ENCODE results near the gene THG1L.
"Not testable (repeated sequence)": the region's sequence is repeated elsewhere in the genome, so short reads cannot be mapped to it uniquely, and the experiment has no call there.

The THG1L gene

DNA sequence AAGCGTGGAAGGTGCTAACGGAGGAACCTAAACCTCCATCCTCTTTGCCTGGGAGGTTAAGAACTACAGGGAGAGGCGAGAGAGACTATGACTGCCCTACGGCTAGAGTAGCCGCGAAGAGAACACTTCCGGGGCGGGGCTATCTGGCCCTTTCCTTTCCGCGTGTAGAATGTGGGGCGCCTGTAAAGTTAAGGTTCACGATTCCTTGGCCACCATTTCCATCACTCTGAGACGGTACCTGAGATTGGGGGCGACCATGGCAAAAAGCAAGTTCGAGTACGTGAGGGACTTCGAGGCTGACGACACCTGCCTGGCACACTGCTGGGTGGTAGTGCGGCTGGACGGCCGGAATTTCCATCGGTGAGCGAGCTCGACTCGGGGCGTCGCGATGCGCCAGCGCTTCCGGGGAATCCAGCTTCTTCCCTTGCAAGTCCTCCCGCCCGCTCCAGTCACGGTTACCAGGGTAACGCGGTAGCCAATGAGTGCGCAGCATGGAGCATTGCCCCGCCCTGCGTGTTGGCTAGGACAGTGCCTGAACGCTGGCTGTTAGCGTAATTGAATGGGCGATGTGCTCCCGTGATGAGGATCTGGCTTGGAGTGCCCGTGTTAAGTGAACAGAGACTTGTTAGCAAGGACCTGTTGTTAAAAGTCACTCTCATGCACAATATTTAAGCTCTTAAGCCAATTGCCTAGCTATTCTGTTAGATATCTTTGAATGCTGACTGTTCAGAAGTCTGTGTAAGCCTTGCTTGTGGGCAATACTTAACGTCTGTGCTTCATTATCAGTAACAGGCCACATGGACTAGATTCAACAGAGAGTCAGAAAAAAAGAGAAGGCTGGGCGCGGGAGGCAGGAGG is at the start of gene THG1L:
THG1L (plus strand) TSS at position 149 of the 858 bp plus-strand sequence; CDS start at position 170, 21 bp downstream.
- peak; percentile 99 for DNase-seq (ENCODE audit: low spot score)

DNA sequence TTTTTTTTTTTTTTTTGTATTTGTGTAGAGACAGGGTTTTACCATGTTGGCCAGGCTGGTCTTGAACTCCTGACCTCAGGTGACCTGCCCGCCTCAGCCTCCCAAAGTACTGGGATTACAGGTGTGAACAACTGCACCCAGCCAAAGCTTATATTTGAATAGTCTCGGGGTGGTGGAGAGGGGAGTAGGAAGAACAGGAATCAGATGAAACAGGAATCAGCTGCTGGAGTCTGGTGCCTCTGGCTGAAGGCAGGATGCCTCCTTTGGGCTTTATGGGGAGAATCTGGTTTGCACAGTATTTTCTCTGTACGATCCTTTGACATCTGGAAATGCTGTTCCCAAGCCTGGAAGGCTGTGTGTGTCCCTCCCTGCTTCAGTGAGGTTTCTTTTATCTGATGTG is 49.0 kb upstream of the THG1L start:
- no peak for DNase-seq (ENCODE audit: low spot score)

DNA sequence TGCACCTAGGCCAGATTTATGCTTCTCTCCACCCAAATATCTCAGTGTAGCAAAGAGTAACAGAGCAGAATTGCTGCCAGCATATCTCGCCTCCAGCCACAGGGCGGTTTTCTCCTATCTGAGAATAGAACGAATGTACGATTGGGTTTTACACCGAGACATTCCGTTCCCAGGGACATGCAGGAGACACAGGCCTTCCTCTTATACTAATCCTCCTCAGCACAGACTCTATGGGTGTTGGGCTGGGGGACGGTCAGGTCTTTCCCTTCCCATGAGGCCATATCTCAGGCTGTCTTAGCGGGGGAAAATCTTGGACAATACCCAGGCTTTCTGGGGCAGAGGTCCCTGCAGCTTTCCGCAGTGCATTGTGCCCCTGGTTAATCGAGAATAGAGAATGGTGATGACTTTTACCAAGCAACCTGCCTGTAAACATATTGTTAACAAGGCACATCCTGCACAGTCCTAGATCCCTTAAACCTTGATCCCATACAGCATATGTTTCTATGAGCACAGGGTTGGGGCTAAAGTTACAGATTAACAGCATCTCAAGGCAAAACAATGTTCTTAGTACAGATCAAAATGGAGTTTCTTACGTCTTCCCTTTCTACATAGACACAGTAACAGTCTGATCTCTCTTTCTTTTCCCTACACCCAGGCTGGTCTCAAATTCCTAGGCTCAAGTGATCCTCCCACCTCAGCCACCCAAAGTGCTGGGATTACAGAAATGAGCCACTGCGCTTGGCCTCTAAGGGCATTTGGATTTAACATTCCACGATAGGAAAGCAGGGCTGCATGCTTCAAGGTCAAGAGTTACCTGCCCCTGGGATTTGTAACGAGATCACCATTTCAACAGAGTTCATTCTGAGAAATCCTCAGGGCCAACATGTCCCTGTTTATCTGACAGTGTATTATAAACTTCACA is 44.7 kb upstream of the THG1L start:
- DNase-seq (ENCODE audit: low spot score), result not testable (repeated sequence)

DNA sequence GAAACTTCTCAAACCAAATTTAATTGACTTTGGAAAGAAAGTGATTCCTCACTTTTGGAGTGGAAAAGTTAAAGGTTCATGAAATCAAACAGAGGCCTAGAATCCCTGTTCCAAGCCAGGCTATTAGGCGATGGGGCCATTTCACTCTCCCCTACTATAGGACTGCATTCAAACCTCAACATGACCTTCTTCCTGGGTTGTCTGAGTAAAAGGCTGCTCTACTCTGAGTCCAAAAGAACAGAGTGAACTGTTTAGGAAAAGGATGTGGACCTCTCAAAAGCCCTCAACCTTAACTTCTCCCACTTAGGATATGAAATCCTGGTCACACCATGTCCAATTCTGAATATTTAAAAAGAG is 44.0 kb upstream of the THG1L start:
- DNase-seq (ENCODE audit: low spot score), result no peak

DNA sequence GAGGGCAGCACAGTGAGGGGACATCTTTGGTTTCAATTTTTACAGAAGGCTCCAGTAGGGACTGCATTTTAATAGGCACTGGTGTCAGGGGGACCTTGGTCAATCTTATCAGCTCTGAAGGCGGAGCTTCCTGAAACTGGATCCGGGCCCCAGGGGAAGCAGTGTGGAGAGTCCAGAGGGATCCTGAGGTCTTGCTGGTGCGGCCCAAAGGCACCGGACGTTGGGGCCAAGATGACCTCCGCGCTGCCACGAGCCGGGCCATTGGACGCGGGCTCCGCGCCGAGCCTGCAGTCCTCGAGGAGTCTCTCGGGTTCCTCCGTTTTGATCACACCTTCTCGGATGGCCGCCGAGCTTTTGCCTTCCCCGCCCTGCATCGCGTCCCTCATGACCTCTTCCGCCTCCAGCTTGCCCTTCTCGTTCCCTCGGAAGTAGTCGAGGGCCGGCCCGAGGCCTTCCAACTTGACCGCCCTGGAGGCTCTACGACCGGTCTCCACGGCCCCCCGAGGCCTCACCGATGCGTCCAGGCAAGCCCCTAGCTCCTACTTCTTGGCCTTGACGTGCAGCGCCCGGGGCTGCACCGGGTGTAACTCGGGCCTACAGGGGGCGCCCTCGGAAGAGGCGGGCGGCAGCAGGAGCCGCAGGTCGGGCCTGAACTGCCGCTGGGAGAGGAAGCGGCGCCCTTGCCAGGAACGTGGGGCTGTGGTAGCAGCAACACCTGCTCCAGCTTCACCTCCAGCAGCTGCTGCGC is 41.1 kb upstream of the THG1L start:
- peak; percentile 25 for DNase-seq (ENCODE audit: low spot score)

DNA sequence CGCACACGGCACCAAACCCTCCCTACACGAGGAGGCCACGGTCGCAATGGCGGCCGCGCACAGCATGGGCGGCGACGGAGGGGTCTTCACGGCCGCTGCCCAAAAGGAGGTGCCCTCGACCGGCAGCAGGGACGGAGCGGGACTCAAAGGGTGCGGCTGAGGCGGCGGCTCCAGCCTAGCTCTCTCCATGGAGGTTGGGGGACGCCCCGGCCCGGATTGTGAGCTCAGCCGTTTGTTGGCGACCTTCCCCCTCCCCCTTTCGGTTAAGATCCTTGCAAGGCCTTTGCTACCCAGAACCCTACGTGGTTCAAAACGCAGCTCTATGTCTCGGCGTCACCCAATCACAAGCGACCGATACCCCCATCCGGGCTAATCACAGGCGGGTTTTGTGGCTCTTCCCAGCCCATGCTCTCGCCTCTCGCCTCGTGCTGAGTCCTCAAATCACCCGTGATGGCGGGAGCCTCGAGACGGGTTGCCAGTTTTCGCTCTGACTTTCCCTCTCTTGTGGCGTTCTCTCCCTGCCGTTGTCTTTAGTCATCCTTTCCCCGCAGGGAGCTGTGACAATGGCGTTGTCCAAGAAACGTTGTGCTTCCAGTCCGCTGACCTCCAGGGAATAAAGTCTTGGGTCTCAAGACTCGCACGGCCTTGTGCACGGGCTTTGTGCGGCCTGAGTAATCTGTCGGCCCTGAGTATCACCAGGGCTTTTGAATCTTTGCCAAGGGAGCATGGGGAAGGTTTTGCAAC is 40.4 kb upstream of the THG1L start:
- DNase-seq (ENCODE audit: low spot score), result no peak

DNA sequence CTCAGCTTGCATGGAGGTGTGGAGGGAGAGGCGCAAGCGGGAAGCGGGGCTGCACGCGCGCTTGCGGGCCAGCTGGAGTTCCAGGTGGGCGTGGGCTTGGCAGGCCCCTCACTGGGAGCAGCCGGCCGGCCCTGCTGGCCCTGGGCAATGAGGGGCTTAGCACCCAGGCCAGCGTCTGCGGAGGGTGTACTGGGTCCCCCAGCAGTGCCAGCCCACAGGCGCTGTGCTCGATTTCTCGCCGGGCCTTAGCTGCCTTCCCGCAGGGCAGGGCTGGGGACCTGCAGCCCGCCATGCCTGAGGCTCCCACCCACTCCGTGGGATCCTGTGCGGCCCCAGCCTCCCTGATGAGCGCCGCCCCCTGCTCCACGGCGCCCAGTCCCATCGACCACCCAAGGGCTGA is 37.4 kb upstream of the THG1L start:
- DNase-seq (ENCODE audit: low spot score), result not testable (repeated sequence)

DNA sequence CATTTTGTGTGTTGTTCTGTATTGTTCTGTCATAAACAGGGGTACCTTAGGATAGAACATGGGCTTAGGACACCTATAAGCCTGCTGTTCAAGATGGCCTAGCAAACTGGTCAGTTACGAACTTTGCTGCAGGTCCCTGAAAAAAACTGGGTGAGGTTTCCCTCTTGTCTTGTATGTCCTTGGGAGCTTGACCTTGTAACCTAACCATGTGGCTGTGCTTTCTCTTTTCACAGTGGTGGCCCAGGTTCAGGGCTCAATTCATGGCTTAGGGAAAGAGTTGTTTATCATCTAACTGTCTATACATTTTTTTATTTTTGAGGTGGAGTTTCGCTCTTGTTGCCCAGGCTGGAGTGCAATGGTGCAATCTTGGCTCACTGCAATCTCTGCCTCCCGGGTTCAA is 35.1 kb upstream of the THG1L start:
- DNase-seq (ENCODE audit: low spot score), result not testable (repeated sequence)

DNA sequence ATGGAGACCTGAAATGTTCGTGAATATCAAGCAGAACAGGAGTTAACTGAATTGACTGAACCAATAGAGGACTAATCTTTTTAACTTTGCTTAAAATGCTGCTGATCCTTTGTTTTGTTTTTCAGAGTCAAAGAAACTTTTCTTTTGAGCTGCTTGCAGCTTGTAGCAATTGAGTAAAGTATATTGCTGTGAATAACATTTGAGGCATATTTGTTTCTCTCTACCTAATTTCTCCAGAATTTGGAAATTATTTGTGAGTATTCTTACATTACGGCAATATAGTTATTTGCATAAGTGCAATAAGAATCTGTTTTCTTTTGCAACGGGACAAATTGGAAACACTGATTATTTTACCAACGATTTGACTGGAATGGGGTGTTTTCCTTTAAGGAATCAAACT is 32.5 kb upstream of the THG1L start:
- DNase-seq (ENCODE audit: low spot score), result not testable (repeated sequence)

DNA sequence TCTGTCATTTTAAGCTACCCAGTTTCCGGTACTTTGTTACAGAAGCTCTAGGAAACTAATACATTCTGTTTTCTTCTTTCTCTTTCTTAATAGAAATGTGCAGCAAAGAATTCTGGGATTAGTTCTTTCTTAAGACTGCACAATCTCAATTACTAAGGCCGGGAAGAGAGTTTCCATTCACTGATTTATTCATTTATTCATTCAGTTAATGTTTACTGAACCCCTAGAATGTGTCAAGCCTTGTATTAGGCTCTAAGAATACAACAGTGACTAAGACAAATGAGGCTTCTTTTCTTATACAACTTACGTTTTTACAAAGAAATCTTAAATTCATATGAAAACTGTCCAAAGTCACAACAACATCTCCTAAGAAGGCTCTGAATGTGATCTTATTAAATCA is 27.5 kb upstream of the THG1L start:
- no peak for DNase-seq (ENCODE audit: low spot score)

DNA sequence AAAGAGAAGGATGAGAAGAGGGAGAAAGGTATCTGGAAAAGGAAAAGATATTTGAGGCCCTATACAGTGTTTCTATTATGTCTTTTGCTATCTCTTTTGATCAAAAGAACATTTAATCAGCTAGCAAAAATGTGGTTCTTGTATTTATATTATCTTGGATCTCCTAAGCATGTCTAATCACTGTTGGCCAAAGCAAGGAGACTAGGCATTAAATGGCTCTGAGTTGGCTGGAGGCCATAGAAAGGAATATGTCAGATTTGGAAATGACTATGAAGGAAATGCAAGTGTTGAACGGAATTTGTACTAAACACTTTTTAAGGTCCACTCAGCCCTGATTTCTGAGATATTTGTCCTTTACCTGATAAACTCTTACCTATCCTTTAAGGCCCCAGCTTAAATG is 22.4 kb upstream of the THG1L start:
- no peak for DNase-seq (ENCODE audit: low spot score)

DNA sequence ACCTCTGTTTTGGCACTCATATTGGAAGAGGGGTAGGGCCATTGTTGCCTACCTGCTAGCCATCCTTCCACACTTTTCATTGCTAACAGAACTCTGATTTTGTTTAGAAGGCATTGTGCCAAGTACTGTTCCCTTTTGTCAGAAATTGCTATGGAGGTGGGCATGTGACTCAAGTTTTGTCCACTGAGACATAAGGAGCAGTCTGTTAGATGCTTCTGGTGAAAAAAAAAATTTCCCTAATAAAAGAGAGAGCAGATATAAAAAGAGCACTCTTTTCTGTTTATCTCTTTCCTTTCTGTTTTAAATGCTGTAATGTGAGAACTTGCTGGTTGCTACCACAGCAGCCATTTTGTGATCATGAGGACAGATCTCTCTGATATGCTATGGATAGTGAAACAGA is 21.9 kb upstream of the THG1L start:
- no peak for DNase-seq (ENCODE audit: low spot score)

DNA sequence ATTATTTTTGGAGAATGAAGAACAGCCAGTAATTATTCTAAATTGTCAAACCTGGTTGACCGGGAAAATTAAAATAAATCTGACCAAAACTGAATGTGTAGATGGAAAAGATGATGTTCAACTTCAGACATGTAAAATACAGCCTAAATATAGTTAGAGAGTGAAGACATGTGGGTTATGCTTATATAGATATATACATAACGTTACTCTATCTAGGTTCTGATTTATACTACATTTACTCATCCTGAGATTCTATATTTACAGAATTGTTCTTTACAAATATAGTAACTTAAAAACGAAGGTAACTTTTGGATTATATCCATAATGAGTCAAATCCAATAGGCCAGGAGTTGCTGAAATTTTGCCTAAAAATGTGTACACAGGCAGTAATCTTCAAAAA is 20.8 kb upstream of the THG1L start:
- DNase-seq (ENCODE audit: low spot score), result no peak

DNA sequence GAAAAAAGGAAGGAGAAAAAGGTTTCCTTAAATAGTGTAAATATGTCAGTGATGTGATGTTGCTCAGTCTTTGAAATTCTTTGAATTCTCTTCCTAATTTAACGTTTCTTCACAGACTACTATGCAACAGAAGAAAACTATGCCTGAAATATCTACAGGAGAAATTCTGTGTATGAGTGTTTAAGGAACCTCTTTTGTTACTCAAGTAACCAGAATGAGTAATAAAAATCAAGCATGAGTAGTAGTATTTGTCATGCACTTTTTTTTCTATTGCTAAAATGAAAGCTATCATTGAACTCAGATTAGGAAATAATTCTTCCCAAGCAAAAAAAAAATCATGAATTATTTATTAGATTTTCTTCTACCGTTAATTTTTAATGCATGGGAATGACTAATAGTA is 20.3 kb upstream of the THG1L start:
- peak; percentile 43 for DNase-seq (ENCODE audit: low spot score)

DNA sequence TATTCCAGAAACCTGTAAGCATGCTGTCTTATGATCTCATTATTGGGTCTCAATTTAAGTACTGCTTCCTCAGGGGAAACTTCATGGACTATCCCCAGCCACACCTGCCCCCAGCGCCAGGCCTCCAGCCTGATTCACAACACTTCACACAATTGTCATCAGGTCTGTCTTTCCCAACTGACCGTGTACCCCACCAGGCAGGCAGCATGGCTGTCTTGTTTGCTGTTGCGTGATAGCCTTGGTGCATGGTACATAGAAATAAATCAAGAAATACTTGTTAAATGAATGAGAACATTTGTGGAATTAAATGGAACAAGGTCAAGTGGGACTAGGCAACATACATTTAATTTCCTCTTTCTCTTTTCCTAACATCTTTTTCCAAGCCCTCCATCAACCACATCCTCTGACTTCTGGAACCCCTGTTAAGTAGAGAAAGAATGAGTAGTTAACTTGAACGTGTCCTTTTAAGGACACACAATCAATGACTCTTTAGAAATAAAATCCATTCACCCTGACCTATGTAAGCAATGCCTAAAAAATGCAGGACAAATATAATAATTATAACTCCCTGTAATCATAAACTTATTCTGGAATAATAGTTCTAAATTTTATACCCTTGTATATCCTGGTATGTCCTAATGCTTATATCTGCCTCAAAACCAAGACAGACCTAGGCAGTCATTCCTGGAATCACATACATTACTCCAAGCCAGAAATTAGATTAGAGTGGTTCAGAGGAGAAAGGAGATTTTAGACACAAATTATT is 17.2 kb upstream of the THG1L start:
- no peak for DNase-seq (ENCODE audit: low spot score)

DNA sequence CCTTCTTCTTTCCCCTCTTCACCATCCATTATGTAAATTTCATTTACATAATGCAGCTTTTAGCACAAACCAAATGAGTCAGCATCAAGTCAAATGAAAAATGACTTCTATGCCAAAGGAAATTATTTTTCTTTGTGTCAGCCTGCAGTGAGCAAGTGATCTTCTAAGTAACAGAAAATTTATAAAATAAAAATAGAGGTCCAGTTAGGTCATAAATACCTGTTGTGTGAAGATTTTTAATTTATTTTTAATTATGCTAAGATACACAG is 16.7 kb upstream of the THG1L start:
- no peak for DNase-seq (ENCODE audit: low spot score)

DNA sequence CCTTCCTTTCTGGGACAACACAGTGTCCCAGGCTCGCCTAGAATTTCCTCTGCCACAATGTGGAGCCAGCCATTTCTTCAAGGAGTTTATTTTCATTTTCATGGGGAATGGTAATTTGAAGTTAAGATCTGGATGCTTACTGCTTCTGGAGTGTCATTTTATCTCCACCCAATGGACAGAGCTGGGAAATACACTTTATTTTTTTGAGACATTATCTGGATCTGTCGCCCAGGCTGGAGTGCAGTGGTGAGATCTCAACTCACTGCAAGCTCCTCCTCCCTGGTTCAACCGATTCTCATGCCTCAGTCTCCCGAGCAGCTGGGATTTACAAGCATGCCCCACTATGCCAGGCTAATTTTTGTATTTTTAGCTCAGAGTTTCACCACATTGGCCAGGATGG is 12.7 kb upstream of the THG1L start:
- DNase-seq (ENCODE audit: low spot score), result peak; percentile 68

DNA sequence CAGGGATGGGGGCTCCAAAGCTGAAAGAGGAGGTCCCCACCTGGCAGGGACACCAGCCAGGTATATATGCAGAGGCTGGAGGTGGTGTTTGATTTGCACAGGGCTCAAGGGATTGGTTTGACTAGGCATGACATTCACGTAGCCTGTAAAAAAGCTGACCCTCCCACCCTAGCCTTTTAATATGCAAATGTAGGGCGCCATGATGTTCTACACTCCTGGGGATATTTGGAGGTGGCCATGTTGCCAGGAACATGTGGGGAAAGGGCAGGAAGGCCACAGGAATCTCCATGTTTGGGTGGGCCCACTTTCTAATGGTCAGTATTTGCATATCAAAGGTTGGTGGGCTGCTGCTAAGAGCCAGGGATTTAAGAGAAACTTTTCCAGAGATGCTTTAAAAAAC is 12.0 kb upstream of the THG1L start:
- DNase-seq (ENCODE audit: low spot score), result no peak

DNA sequence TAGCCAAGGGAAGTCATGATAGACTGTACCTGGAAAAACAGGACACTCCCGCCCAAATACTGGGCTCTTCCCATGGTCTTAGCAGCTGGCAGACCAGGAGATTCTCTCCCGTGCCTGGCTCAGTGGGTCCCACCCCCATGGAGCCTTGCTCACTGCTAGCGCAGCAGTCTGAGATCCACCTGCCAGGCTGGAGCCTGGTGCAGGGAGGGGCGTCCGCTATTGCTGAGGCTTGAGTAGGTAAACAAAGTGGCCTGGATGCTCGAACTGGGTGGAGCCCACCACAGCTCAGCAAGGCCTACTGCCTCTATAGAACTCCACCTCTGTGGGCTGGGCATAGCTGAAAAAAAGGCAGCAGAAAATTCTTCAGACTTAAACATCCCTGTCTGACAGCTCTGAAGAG is 10.1 kb upstream of the THG1L start:
- DNase-seq (ENCODE audit: low spot score), result no peak

DNA sequence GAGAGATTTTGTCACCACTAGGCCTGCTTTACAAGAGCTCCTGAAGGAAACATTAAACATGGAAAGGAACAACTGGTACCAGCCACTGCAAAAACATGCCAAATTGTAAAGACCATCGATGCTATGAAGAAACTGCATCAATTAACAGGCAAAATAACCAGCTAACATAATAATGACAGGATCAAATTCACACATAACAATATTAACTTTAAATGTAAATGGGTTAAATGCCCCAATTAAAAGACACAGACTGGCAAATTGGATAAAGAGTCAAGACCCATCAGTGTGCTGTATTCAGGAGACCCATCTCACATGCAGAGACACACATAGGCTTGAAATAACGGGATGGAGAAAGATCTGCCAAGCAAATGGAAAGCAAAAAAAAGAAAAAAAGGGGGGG is 8.3 kb upstream of the THG1L start:
- DNase-seq (ENCODE audit: low spot score), result not testable (repeated sequence)

DNA sequence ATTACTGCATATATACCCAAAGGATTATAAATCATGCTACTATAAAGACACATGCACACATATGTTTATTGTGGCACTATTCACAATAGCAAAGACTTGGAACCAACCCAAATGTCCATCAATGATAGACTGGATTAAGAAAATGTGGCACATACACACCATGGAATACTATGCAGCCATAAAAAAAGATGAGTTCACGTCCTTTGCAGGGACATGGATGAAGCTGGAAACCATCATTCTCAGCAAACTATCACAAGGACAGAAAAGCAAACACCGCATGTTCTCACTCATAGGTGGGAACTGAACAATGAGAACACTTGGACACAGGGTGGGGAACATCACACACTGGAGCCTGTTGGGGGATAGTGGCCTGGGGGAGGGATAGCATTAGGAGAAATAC is 4.6 kb upstream of the THG1L start:
- not testable (repeated sequence) for DNase-seq (ENCODE audit: low spot score)

All from activated CD4-positive, alpha-beta T cell treated with anti-CD3 and anti-CD28 coated beads, Interleukin-2, Interleukin-4, amounts not matched to agents 100 ng/mL and 50 ng/mL, durations not matched to agents 16 hours and 8 hours (primary cell).